ENCODE results near the gene FRMD1. TPM values are rescaled to one million over a fixed set of nuclear protein-coding genes. Genes with fewer than 3 reads are reported as not detected.

FRMD1 gene
- not detected for total RNA-seq

GRCh38 chr6:168078943-168079405, at the start of gene FRMD1:
Gene FRMD1, minus strand, starts transcription at chr6:168079212. Its CDS starts 118 bp downstream, at chr6:168079094.
- Mint-ChIP-seq H3K9me3 (no peaks in the 10 kb centered on the region), H3K27me3 (ENCODE audit: low read depth) (no peaks in the 10 kb centered on the region), H3K4me1 (ENCODE audit: low read depth) (no peaks in the 10 kb centered on the region), H3K4me3 (no peak within 1 kb of the TSS), H3K27ac (no peak within 1 kb of the TSS), H3K36me3 (ENCODE audit: low read depth) (no peaks in the 10 kb centered on the region)
- intact Hi-C loops (cut with micrococcal nuclease): no loop called here
- DNase-seq: no peak
- CTCF ChIA-PET: interaction anchor here (0.6 kb wide), 1 partner anchor 10 kb away, joined by 4 read pairs; no protein-coding TSS in a partner anchor

GRCh38 chr6:168128006-168128630, 49.1 kb upstream of the FRMD1 start:
- no peak for DNase-seq
- H3K4me1 Mint-ChIP-seq (ENCODE audit: low read depth): no peaks in the 10 kb centered on the region
- H3K9me3 Mint-ChIP-seq: no peaks in the 10 kb centered on the region
- CTCF ChIA-PET: no interaction called here
- no peak overlapping the region for H3K4me3 Mint-ChIP-seq
- H3K27me3 Mint-ChIP-seq (ENCODE audit: low read depth): peaks cover 22% of the 10 kb centered on the region
- H3K27ac Mint-ChIP-seq: no peak overlapping the region
- intact Hi-C loops (cut with micrococcal nuclease): no loop called here
- H3K36me3 Mint-ChIP-seq (ENCODE audit: low read depth): no peaks in the 10 kb centered on the region

GRCh38 chr6:168127384-168127868, 48.4 kb upstream of the FRMD1 start:
- H3K4me3 Mint-ChIP-seq: no peak overlapping the region
- peaks cover 15% of the 10 kb centered on the region for H3K27me3 Mint-ChIP-seq (ENCODE audit: low read depth)
- no peaks in the 10 kb centered on the region for H3K36me3 Mint-ChIP-seq (ENCODE audit: low read depth)
- peaks cover 2% of the 10 kb centered on the region for H3K9me3 Mint-ChIP-seq
- no peak for DNase-seq
- CTCF ChIA-PET: no interaction called here
- no peaks in the 10 kb centered on the region for H3K4me1 Mint-ChIP-seq (ENCODE audit: low read depth)
- no peak overlapping the region for H3K27ac Mint-ChIP-seq
- intact Hi-C loops (cut with micrococcal nuclease): no loop called here

GRCh38 chr6:168126566-168127383, 47.8 kb upstream of the FRMD1 start:
- Mint-ChIP-seq H3K36me3 (ENCODE audit: low read depth) (no peaks in the 10 kb centered on the region), H3K9me3 (peaks cover 2% of the 10 kb centered on the region), H3K4me1 (ENCODE audit: low read depth) (no peaks in the 10 kb centered on the region), H3K27ac (no peak overlapping the region), H3K27me3 (ENCODE audit: low read depth) (peaks cover 10% of the 10 kb centered on the region), H3K4me3 (no peak overlapping the region)
- intact Hi-C loops (cut with micrococcal nuclease): no loop called here
- DNase-seq: no peak
- CTCF ChIA-PET: no interaction called here

GRCh38 chr6:168125429-168126001, 46.5 kb upstream of the FRMD1 start:
- DNase-seq: no peak
- no peaks in the 10 kb centered on the region for H3K36me3 Mint-ChIP-seq (ENCODE audit: low read depth)
- H3K4me3 Mint-ChIP-seq: no peak overlapping the region
- H3K4me1 Mint-ChIP-seq (ENCODE audit: low read depth): no peaks in the 10 kb centered on the region
- peaks cover 2% of the 10 kb centered on the region for H3K27me3 Mint-ChIP-seq (ENCODE audit: low read depth)
- CTCF ChIA-PET: no interaction called here
- intact Hi-C loops (cut with micrococcal nuclease): no loop called here
- peaks cover 2% of the 10 kb centered on the region for H3K9me3 Mint-ChIP-seq
- no peak overlapping the region for H3K27ac Mint-ChIP-seq

GRCh38 chr6:168124921-168125320, 45.9 kb upstream of the FRMD1 start:
- CTCF ChIA-PET: no interaction called here
- H3K27ac Mint-ChIP-seq: no peak overlapping the region
- no peaks in the 10 kb centered on the region for H3K36me3 Mint-ChIP-seq (ENCODE audit: low read depth)
- H3K27me3 Mint-ChIP-seq (ENCODE audit: low read depth): no peaks in the 10 kb centered on the region
- no peak for DNase-seq
- peaks cover 2% of the 10 kb centered on the region for H3K9me3 Mint-ChIP-seq
- no peak overlapping the region for H3K4me3 Mint-ChIP-seq
- intact Hi-C loops (cut with micrococcal nuclease): no loop called here
- H3K4me1 Mint-ChIP-seq (ENCODE audit: low read depth): no peaks in the 10 kb centered on the region

- H3K36me3 Mint-ChIP-seq (ENCODE audit: low read depth): no peaks in the 10 kb centered on the region
- CTCF ChIA-PET: no interaction called here
- H3K4me3 Mint-ChIP-seq: no peak overlapping the region
- no peak overlapping the region for H3K27ac Mint-ChIP-seq
- intact Hi-C loops (cut with micrococcal nuclease): no loop called here
- H3K4me1 Mint-ChIP-seq (ENCODE audit: low read depth): no peaks in the 10 kb centered on the region
- no peak for DNase-seq
- no peaks in the 10 kb centered on the region for H3K27me3 Mint-ChIP-seq (ENCODE audit: low read depth)
- peaks cover 2% of the 10 kb centered on the region for H3K9me3 Mint-ChIP-seq
Measured at GRCh38 chr6:168124158-168124557, 45.1 kb upstream of the FRMD1 start.

- no peak for DNase-seq
- intact Hi-C loops (cut with micrococcal nuclease): no loop called here
- no peaks in the 10 kb centered on the region for H3K27me3 Mint-ChIP-seq (ENCODE audit: low read depth)
- no peak overlapping the region for H3K27ac Mint-ChIP-seq
- no peak overlapping the region for H3K4me3 Mint-ChIP-seq
- H3K9me3 Mint-ChIP-seq: peaks cover 2% of the 10 kb centered on the region
- CTCF ChIA-PET: no interaction called here
- H3K4me1 Mint-ChIP-seq (ENCODE audit: low read depth): no peaks in the 10 kb centered on the region
- H3K36me3 Mint-ChIP-seq (ENCODE audit: low read depth): no peaks in the 10 kb centered on the region
Measured at GRCh38 chr6:168123165-168123911, 44.3 kb upstream of the FRMD1 start.

- intact Hi-C loops (cut with micrococcal nuclease): no loop called here
- Mint-ChIP-seq H3K4me1 (ENCODE audit: low read depth) (no peaks in the 10 kb centered on the region), H3K4me3 (no peak overlapping the region), H3K9me3 (peaks cover 2% of the 10 kb centered on the region), H3K36me3 (ENCODE audit: low read depth) (no peaks in the 10 kb centered on the region), H3K27ac (no peak overlapping the region), H3K27me3 (ENCODE audit: low read depth) (no peaks in the 10 kb centered on the region)
- CTCF ChIA-PET: no interaction called here
- DNase-seq: no peak
Measured at GRCh38 chr6:168122521-168122920, 43.5 kb upstream of the FRMD1 start.

GRCh38 chr6:168122011-168122410, 43.0 kb upstream of the FRMD1 start:
- intact Hi-C loops (cut with micrococcal nuclease): no loop called here
- H3K9me3 Mint-ChIP-seq: peaks cover 2% of the 10 kb centered on the region
- no peak for DNase-seq
- H3K4me1 Mint-ChIP-seq (ENCODE audit: low read depth): no peaks in the 10 kb centered on the region
- H3K4me3 Mint-ChIP-seq: no peak overlapping the region
- H3K27me3 Mint-ChIP-seq (ENCODE audit: low read depth): no peaks in the 10 kb centered on the region
- H3K36me3 Mint-ChIP-seq (ENCODE audit: low read depth): no peaks in the 10 kb centered on the region
- H3K27ac Mint-ChIP-seq: no peak overlapping the region
- CTCF ChIA-PET: no interaction called here

GRCh38 chr6:168121303-168121665, 42.3 kb upstream of the FRMD1 start:
- CTCF ChIA-PET: interaction anchor here (0.6 kb wide), 1 partner anchor 286 kb away, joined by 3 read pairs; no protein-coding TSS in a partner anchor
- no peak overlapping the region for H3K27ac Mint-ChIP-seq
- H3K4me1 Mint-ChIP-seq (ENCODE audit: low read depth): no peaks in the 10 kb centered on the region

More at GRCh38 chr6:168121303-168121665, 42.3 kb upstream of the FRMD1 start:
- Mint-ChIP-seq H3K9me3 (peaks cover 2% of the 10 kb centered on the region), H3K27me3 (ENCODE audit: low read depth) (no peaks in the 10 kb centered on the region), H3K36me3 (ENCODE audit: low read depth) (no peaks in the 10 kb centered on the region), H3K4me3 (no peak overlapping the region)
- intact Hi-C loops (cut with micrococcal nuclease): no loop called here
- no peak for DNase-seq
